Endothelial cell of umbilical vein (primary cell): ENCODE data around the gene LRRC8D. TPM values are rescaled to one million over a fixed set of nuclear protein-coding genes. Genes with fewer than 3 reads are reported as not detected.

Source experiments
- BruUV-seq: library from RNA; stranded (reverse); fragments of 400-500 nt; replicated peaks from 2 replicates; lab custom pipeline; 2021; lab: Mats Ljungman, UMichigan
- CTCF ChIA-PET: fragments of 300-600, 350-600 bp; sonication (Branson Sonifier 250); formaldehyde crosslinking; loops from one replicate; lab custom pipeline; 2021; ENCODE audit warnings: antibody characterized with exemption, inconsistent platforms; lab: Charles Lee
- POLR2A ChIA-PET: fragments of 300-600, 350-600 bp; sonication (Branson Sonifier 250); formaldehyde crosslinking; loops from one replicate; lab custom pipeline; 2021; ENCODE audit warnings: antibody characterized with exemption, inconsistent platforms; lab: Charles Lee
- DNase-seq: peaks from one replicate; pipeline ENCODE4 v3.0.0-alpha.2; 2011; ENCODE audit warnings: low read depth, low spot score
- FAIRE-seq: peaks from 2 replicates; lab custom pipeline; 2011; peaks lifted over from hg19 to GRCh38; lab: Jason Lieb, UNC
- H2AFZ ChIP-seq: 2 replicates; pipeline ENCODE4 v1.6.0; 2012; ENCODE audit warnings: low read depth, low read length, control low read depth, inconsistent platforms
- H3K27ac ChIP-seq: 2 replicates; pipeline ENCODE4 v1.5.1; 2011; ENCODE audit warnings: low read depth, mild to moderate bottlenecking, control low read depth, low read length, moderate library complexity; ENCODE audit not compliant: insufficient read depth
- H3K27me3 ChIP-seq, 2 experiments: 2 replicates each; pipeline versions ENCODE4 v1.6.0 to v1.6.1; 2011; ENCODE audit warnings: low read length in 2 of 2, mixed read lengths in 1 of 2; ENCODE audit not compliant: control insufficient read depth in 2 of 2, insufficient read depth in 2 of 2
- H3K36me3 ChIP-seq, 2 experiments: 2 replicates in 1 of 2; 3 replicates in 1 of 2; pipeline ENCODE4 v1.5.1; 2011; ENCODE audit warnings: low read length in 2 of 2, mild to moderate bottlenecking in 1 of 2, moderate library complexity in 1 of 2; ENCODE audit not compliant: control insufficient read depth in 2 of 2, insufficient read depth in 2 of 2; ENCODE audit errors: extremely low read depth in 1 of 2
- H3K4me1 ChIP-seq: 3 replicates; pipeline ENCODE4 v1.5.1; 2011; ENCODE audit warnings: mild to moderate bottlenecking, low read length; ENCODE audit not compliant: control insufficient read depth, insufficient read depth; ENCODE audit errors: extremely low read depth
- H3K4me2 ChIP-seq: 2 replicates; pipeline ENCODE4 v1.6.1; 2011; ENCODE audit warnings: low read length, control low read depth, mixed read lengths; ENCODE audit not compliant: insufficient read depth
- H3K4me3 ChIP-seq, 3 experiments: fragments of 200-600 bp in 1 of 3; sonication (generic), shearing (Covaris generic) in 1 of 3; replicated peaks in 1 of 3; 2 replicates each; pipeline ENCODE4 v1.5.1; 2011 to 2016; ENCODE audit warnings: control low read depth in 3 of 3, low read length in 3 of 3, mild to moderate bottlenecking in 2 of 3, inconsistent platforms in 1 of 3, low read depth in 1 of 3, moderate library complexity in 1 of 3; ENCODE audit not compliant: insufficient read depth in 1 of 3
- H3K79me2 ChIP-seq: 2 replicates; pipeline ENCODE4 v1.6.0; 2012; ENCODE audit warnings: low read length, inconsistent platforms; ENCODE audit not compliant: control insufficient read depth, insufficient read depth
- H3K9ac ChIP-seq: replicated peaks from 2 replicates; pipeline ENCODE3; 2011; ENCODE audit warnings: low read length, control low read depth; ENCODE audit not compliant: insufficient read depth; ENCODE audit errors: extremely low read depth
- H3K9me1 ChIP-seq: replicated peaks from 3 replicates; pipeline ENCODE4 v1.6.0; 2011; ENCODE audit warnings: mild to moderate bottlenecking, low read length; ENCODE audit not compliant: control insufficient read depth, insufficient read depth; ENCODE audit errors: extremely low read depth
- H3K9me3 ChIP-seq: replicated peaks from 2 replicates; pipeline ENCODE4 v1.5.1; 2012; ENCODE audit warnings: low read length, inconsistent platforms; ENCODE audit not compliant: control insufficient read depth, insufficient read depth
- H4K20me1 ChIP-seq: replicated peaks from 2 replicates; pipeline ENCODE3; 2011; ENCODE audit warnings: mild to moderate bottlenecking, low read length; ENCODE audit not compliant: control insufficient read depth, insufficient read depth; ENCODE audit errors: extremely low read depth
- EZH2 ChIP-seq: IDR thresholded peaks from 2 replicates; pipeline ENCODE4 v1.6.1; 2012; ENCODE audit warnings: borderline replicate concordance, low read depth, mild to moderate bottlenecking, moderate library complexity, low read length, inconsistent platforms; ENCODE audit not compliant: severe bottlenecking
- FOS ChIP-seq: IDR thresholded peaks from 2 replicates; pipeline ENCODE4 v1.6.1; 2011; ENCODE audit warnings: mild to moderate bottlenecking, low read length, moderate library complexity, borderline replicate concordance; ENCODE audit not compliant: insufficient read depth
- GATA2 ChIP-seq: IDR thresholded peaks from 2 replicates; pipeline ENCODE4 v1.7.0; 2011; ENCODE audit warnings: low read depth, mild to moderate bottlenecking, moderate library complexity, mixed read lengths, low read length; ENCODE audit not compliant: insufficient read length, insufficient read depth
- JUN ChIP-seq: IDR thresholded peaks from 2 replicates; pipeline ENCODE4 v1.6.1; 2011; ENCODE audit warnings: borderline replicate concordance, low read depth; ENCODE audit not compliant: insufficient read length, insufficient read depth
- MYC ChIP-seq: IDR thresholded peaks from one replicate; pipeline ENCODE4 v1.6.1; 2011; ENCODE audit warnings: mild to moderate bottlenecking, low read depth, low read length
- POLR2A ChIP-seq: IDR thresholded peaks from 2 replicates; pipeline ENCODE4 v1.6.1; 2012; ENCODE audit warnings: low read depth, mild to moderate bottlenecking, control low read depth, low read length
- POLR2AphosphoS5 ChIP-seq: IDR thresholded peaks from 2 replicates; pipeline ENCODE4 v1.6.1; 2012; ENCODE audit warnings: low read depth, mild to moderate bottlenecking, control low read depth, low read length, moderate library complexity; ENCODE audit not compliant: insufficient read depth
- dilution Hi-C: fragments of 300-500 bp; cut with MboI; formaldehyde crosslinking; loops from one replicate; pipeline ENCODE4 v1.15.0; 2019; ENCODE audit warnings: low sequenced_read_pairs; ENCODE audit not compliant: extremely low pct_ligation_motif_present
- intact Hi-C: fragments of 100-400 bp; cut with micrococcal nuclease; formaldehyde crosslinking; loops from one replicate; pipeline ENCODE4 v1.10.0; 2022
- polyA plus RNA-seq, 4 experiments: library from polyadenylated mRNA; depleted of rRNA in 3 of 4; stranded (reverse) in 3 of 4; unstranded in 1 of 4; fragments of >200 nt; gene quantifications; 2 replicates each; pipeline versions ENCODE4 v1.2.1 to v1.2.3, GENCODE V29; 2011 to 2012; ENCODE audit warnings: missing spikeins in 1 of 4
- total RNA-seq: library from RNA; stranded (reverse); gene quantifications from 2 replicates; pipeline ENCODE4 v1.2.3, GENCODE V29; 2021
- TF ChIP-seq, protein P1 (sequence below), 2 donors: IDR thresholded peaks; 1 replicate in 1 of 2; 2 replicates in 1 of 2; pipeline ENCODE4 v1.5.1; 2011; ENCODE audit warnings: low read length in 2 of 2, mild to moderate bottlenecking in 2 of 2, moderate library complexity in 2 of 2, control low read depth in 1 of 2, inconsistent platforms in 1 of 2, low read depth in 1 of 2; ENCODE audit not compliant: insufficient read depth in 1 of 2; ENCODE audit errors: extremely low read depth in 1 of 2
- TF ChIP-seq, protein P2 (sequence below): IDR thresholded peaks from 2 replicates; pipeline ENCODE4 v1.6.1; 2011; ENCODE audit not compliant: insufficient read depth, insufficient read length

Gene LRRC8D
- total and polyA plus RNA-seq, 2 donors (not counting 3 experiments of a cell fraction or from before 2014, with no cell fraction given), result 31.9 to 37.7 TPM

DNA sequence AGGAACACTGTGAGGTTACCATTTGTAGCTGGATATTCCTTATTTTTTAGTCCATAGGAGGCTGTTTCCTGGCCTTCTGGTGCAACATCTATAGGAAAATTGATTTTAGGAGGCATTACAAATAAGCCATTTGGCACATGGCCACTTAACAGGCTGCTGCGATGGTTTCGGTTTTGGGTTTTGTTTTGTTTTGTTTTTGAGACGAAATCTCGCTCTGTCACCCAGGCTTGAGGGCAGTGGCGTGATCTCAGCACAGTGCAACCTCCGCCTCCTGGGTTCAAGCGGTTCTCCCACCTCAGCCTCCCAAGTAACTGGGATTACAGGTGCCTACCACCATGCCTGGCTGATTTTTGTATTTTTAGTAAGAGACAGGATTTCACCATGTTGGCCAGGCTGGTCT lies 20.1 kb upstream of the LRRC8D start:
- H3K9me1 ChIP-seq, result no peaks in the 10 kb centered on the region
- FAIRE-seq, result no peak
- CTCF ChIA-PET, result interaction anchor here (1.2 to 1.4 kb wide), 2 partner anchors 42 to 186 kb away, joined by 4 to 5 read pairs; no protein-coding TSS in a partner anchor

More for the DNA sequence above, 20.1 kb upstream of the LRRC8D start:
- no peak for DNase-seq
- Histone ChIP-seq H3K79me2 (no peaks in the 10 kb centered on the region), H3K9me3 (no peaks in the 10 kb centered on the region), H4K20me1 (no peaks in the 10 kb centered on the region), H3K4me2 (no peak overlapping the region), H3K4me3 (no peak overlapping the region), H2AFZ (no peak overlapping the region), H3K27ac (no peak overlapping the region), H3K27me3 (no peaks in the 10 kb centered on the region), H3K9ac (no peak overlapping the region), H3K36me3 (no peaks in the 10 kb centered on the region), H3K4me1 (peaks cover 9% of the 10 kb centered on the region)
- TF ChIP-seq POLR2A (no peak), EZH2 (no peak), POLR2AphosphoS5 (no peak), GATA2 (no peak), JUN (no peak), MYC (no peak), FOS (no peak)
- TF ChIP-seq, protein P1, sequence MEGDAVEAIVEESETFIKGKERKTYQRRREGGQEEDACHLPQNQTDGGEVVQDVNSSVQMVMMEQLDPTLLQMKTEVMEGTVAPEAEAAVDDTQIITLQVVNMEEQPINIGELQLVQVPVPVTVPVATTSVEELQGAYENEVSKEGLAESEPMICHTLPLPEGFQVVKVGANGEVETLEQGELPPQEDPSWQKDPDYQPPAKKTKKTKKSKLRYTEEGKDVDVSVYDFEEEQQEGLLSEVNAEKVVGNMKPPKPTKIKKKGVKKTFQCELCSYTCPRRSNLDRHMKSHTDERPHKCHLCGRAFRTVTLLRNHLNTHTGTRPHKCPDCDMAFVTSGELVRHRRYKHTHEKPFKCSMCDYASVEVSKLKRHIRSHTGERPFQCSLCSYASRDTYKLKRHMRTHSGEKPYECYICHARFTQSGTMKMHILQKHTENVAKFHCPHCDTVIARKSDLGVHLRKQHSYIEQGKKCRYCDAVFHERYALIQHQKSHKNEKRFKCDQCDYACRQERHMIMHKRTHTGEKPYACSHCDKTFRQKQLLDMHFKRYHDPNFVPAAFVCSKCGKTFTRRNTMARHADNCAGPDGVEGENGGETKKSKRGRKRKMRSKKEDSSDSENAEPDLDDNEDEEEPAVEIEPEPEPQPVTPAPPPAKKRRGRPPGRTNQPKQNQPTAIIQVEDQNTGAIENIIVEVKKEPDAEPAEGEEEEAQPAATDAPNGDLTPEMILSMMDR (IDR thresholded peaks at IDR 0.05; ENCODE audit: extremely low read depth in 1 of 2, insufficient read depth in 1 of 2, low read depth in 1 of 2, low read length in 2 of 2), result no peak
- TF ChIP-seq, protein P2, sequence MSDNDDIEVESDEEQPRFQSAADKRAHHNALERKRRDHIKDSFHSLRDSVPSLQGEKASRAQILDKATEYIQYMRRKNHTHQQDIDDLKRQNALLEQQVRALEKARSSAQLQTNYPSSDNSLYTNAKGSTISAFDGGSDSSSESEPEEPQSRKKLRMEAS, result no peak
- intact Hi-C loops (no loop called here), dilution Hi-C loops (no loop called here)
- POLR2A ChIA-PET, result no interaction called here
- BruUV-seq, result no TSS peak
